Memory B cell (primary cell): ENCODE measurements around the gene RIMBP3C.
"Not testable (repeated sequence)": the region's sequence is repeated elsewhere in the genome, so short reads cannot be mapped to it uniquely, and the experiment has no call there.

ENCODE experiments used
- ATAC-seq: fragments of 150-1000 bp; cut with Tn5 transposase; 2 replicates; pipeline ENCODE4 v1.10.0; 2021; ENCODE audit warnings: low read depth, mild to moderate bottlenecking, moderate library complexity
- DNase-seq, 2 donors: peaks; one replicate each; pipeline ENCODE4 v3.0.0; 2022; ENCODE audit warnings: low spot score in 2 of 2
- H3K27ac Mint-ChIP-seq: one replicate; pipeline ENCODE4 v1.8.0; 2022; ENCODE audit warnings: mild to moderate bottlenecking, moderate library complexity, mixed read lengths
- H3K27me3 Mint-ChIP-seq: one replicate; pipeline ENCODE4 v1.8.0; 2022; ENCODE audit warnings: mixed read lengths
- H3K36me3 Mint-ChIP-seq: one replicate; pipeline ENCODE4 v1.8.0; 2022; ENCODE audit warnings: mild to moderate bottlenecking, mixed read lengths
- H3K4me1 Mint-ChIP-seq: one replicate; pipeline ENCODE4 v1.8.0; 2022; ENCODE audit warnings: mixed read lengths
- H3K4me3 Mint-ChIP-seq: one replicate; pipeline ENCODE4 v1.8.0; 2022; ENCODE audit warnings: mild to moderate bottlenecking, moderate library complexity, mixed read lengths
- H3K9me3 Mint-ChIP-seq: one replicate; pipeline ENCODE4 v1.8.0; 2022; ENCODE audit warnings: mixed read lengths

The RIMBP3C gene

GRCh38 chr22:21568347-21569075 lies 17.2 kb upstream of the RIMBP3C start:
- DNase-seq (no peak), ATAC-seq (peak; percentile 19)
- peak overlapping the region; percentile 85 for H3K4me3 Mint-ChIP-seq
- no peaks in the 10 kb centered on the region for H3K27me3 Mint-ChIP-seq
- H3K9me3 Mint-ChIP-seq, result no peaks in the 10 kb centered on the region
- peak overlapping the region; percentile 81 for H3K27ac Mint-ChIP-seq
- H3K4me1 Mint-ChIP-seq, result peaks cover 27% of the 10 kb centered on the region
- H3K36me3 Mint-ChIP-seq, result peaks cover 4% of the 10 kb centered on the region

- peaks cover 20% of the 10 kb centered on the region for H3K4me1 Mint-ChIP-seq
These were observed 16.4 kb upstream of the RIMBP3C start, which contains the start of gene UBE2L3 for GRCh38 chr22:21567456-21568346. Gene UBE2L3, plus strand, starts transcription at chr22:21567714. Its CDS starts 31 bp downstream, at chr22:21567745.

DNA sequence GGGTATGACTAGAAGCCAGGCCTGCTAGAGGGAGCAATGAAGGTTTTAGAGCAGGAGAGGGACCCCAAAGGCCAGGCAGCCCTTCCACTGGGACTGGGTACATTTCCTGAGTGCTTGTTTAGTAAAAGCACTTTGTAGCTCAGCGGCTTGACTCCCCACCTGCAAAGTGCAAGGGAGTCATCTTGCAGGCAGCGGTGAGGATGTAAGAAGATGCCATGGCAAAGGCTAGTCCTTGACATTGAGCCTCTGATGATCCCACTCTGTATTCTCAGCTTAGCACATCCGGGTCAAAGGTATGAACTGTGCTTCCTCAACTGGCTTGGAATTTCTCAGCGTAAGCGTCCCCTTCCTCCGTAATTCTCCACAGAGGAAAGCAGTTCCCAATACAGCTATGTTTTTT lies 13.2 kb upstream of the RIMBP3C start:
- Mint-ChIP-seq H3K4me1 (peaks cover 2% of the 10 kb centered on the region), H3K27ac (no peak overlapping the region), H3K36me3 (no peaks in the 10 kb centered on the region), H3K4me3 (no peak overlapping the region), H3K27me3 (no peaks in the 10 kb centered on the region), H3K9me3 (no peaks in the 10 kb centered on the region)
- ATAC-seq, result no peak
- no peak for DNase-seq

More at GRCh38 chr22:21567456-21568346, 16.4 kb upstream of the RIMBP3C start, which contains the start of gene UBE2L3:
- H3K9me3 Mint-ChIP-seq, result no peaks in the 10 kb centered on the region
- DNase-seq, result peak; percentile 77 to 78
- ATAC-seq, result peak; percentile 91
- peak within 1 kb of the TSS; percentile 81 for H3K27ac Mint-ChIP-seq
- H3K36me3 Mint-ChIP-seq, result peaks cover 1% of the 10 kb centered on the region
- H3K27me3 Mint-ChIP-seq, result no peaks in the 10 kb centered on the region
- H3K4me3 Mint-ChIP-seq, result peak within 1 kb of the TSS; percentile 85

DNA sequence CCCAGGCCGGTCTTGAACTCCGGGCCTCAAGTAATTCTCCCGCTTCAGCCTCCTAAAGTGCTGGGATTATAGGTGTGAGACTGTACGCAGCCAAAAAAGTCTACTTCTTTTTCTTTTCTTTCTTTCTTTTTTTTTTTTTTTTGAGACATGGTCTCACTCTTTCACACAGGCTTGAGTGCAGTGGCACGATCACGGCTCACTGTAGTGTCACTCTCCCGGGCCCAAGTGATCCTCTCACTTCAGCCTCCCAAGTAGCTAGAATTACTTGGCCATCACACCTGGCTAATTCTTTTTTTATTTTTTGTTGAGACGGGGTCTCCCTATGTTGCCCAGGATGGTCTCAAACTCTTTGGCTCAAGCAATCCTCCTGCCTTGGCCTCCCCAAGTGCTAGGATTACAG lies 12.7 kb upstream of the RIMBP3C start:
- Mint-ChIP-seq H3K27ac (no peak overlapping the region), H3K36me3 (no peaks in the 10 kb centered on the region), H3K4me1 (no peaks in the 10 kb centered on the region), H3K4me3 (no peak overlapping the region), H3K9me3 (no peaks in the 10 kb centered on the region), H3K27me3 (no peaks in the 10 kb centered on the region)
- DNase-seq, result no peak
- no peak for ATAC-seq

DNA sequence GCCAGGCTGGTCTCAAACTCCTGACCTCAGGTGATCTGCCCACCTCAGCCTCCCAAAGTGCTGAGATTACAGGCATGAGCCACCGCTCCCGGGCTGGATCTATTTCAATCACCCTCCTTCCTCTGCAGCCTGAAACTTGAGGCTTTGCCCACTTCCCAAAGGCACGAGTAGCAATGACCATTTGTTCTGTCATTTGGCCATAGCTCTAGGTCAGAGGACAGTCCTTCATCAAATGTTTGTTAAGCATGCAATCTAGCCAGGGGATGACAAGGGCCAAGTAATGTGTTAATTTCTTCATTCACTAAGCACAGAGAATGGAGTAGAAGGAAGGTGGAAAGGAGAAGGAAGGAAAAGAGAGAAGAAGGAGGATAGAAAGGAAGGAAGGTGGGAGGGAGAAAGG lies 9.4 kb upstream of the RIMBP3C start:
- not testable (repeated sequence) for H3K9me3 Mint-ChIP-seq, ATAC-seq, H3K27me3 Mint-ChIP-seq

GRCh38 chr22:21559345-21560125 lies 8.3 kb upstream of the RIMBP3C start:
- H3K27ac Mint-ChIP-seq, H3K4me3 Mint-ChIP-seq, ATAC-seq, H3K4me1 Mint-ChIP-seq, H3K36me3 Mint-ChIP-seq, H3K9me3 Mint-ChIP-seq, H3K27me3 Mint-ChIP-seq, DNase-seq: not testable (repeated sequence)

More for the DNA sequence above, 9.4 kb upstream of the RIMBP3C start:
- not testable (repeated sequence) for H3K4me1 Mint-ChIP-seq, H3K4me3 Mint-ChIP-seq, H3K27ac Mint-ChIP-seq, DNase-seq, H3K36me3 Mint-ChIP-seq

GRCh38 chr22:21550678-21551047 lies 598 bp downstream of the RIMBP3C start:
- H3K36me3 Mint-ChIP-seq, H3K27ac Mint-ChIP-seq, H3K9me3 Mint-ChIP-seq, H3K4me3 Mint-ChIP-seq, DNase-seq, H3K27me3 Mint-ChIP-seq, H3K4me1 Mint-ChIP-seq: not testable (repeated sequence)
- peak; percentile 32 for ATAC-seq

DNA sequence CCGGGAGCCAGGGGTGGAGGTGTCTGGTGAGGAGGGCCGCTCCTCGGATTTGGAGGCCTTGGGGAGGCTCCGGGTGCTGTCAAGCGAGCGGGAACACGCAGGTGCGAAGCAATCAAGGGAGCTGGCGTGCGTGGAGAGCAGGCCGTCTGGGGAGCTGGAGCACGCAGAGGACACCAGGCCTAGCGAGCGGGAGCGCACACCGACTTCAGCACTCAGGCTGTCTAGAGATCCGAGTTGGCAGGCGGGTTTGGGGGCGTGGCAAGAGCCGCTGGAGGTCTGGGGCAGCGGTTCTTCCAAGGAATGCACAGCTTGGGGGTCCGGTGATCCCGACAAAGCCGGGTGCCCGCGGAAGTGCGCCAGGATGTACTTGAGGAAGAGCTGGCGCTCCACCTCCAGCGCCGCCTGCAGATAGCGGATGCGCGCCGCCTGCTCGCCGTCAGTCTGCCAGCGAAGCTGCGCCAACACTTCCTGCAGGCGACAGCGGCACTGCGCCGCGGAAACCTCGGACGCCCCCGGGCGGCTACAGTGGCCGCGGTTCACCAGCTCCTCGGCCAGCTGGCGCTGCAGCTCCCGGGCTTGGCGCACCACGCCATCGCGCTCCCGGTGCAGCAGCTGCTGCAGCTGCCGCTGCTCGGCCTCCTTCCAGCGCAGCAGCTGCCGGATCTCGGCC lies 1.1 kb downstream of the RIMBP3C start:
- not testable (repeated sequence) for H3K4me1 Mint-ChIP-seq, H3K27ac Mint-ChIP-seq, H3K27me3 Mint-ChIP-seq, H3K4me3 Mint-ChIP-seq, DNase-seq, H3K36me3 Mint-ChIP-seq, H3K9me3 Mint-ChIP-seq
- peak; percentile 83 for ATAC-seq

DNA sequence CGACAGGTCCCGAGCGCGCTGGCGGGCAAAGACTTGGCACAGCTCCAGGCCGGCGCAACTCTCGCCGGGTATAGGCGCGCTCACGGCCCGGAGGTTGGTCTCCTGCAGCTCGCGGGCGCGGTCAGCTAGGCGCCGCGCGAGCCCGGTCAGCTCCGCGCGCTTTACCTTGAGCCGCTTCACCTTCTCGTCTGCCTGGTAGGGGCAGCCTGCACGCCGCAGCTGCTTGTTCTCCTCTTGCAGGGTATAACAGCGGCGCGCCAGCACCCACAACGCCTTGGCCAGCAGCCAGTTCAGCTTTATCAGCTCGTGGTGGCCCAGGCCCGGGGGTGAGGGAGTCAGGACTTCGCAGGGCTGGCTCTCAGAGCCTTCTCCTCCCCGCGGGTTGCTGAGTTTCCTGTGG lies 1.7 kb downstream of the RIMBP3C start:
- peak; percentile 18 for ATAC-seq
- not testable (repeated sequence) for H3K27ac Mint-ChIP-seq, H3K9me3 Mint-ChIP-seq, H3K36me3 Mint-ChIP-seq, H3K4me3 Mint-ChIP-seq, DNase-seq, H3K4me1 Mint-ChIP-seq, H3K27me3 Mint-ChIP-seq

- H3K36me3 Mint-ChIP-seq, H3K27me3 Mint-ChIP-seq, H3K4me1 Mint-ChIP-seq, H3K9me3 Mint-ChIP-seq, H3K27ac Mint-ChIP-seq, ATAC-seq, DNase-seq, H3K4me3 Mint-ChIP-seq: not testable (repeated sequence)
These were observed 6.6 kb downstream of the RIMBP3C start for GRCh38 chr22:21544432-21545322.

- not testable (repeated sequence) for ATAC-seq, H3K36me3 Mint-ChIP-seq, H3K4me3 Mint-ChIP-seq, H3K27ac Mint-ChIP-seq, H3K27me3 Mint-ChIP-seq, DNase-seq, H3K4me1 Mint-ChIP-seq, H3K9me3 Mint-ChIP-seq
These were observed 11.4 kb downstream of the RIMBP3C start for GRCh38 chr22:21539862-21540261.

GRCh38 chr22:21532863-21533648 lies 18.2 kb downstream of the RIMBP3C start:
- not testable (repeated sequence) for H3K9me3 Mint-ChIP-seq, ATAC-seq, H3K4me3 Mint-ChIP-seq, H3K36me3 Mint-ChIP-seq, H3K4me1 Mint-ChIP-seq, H3K27me3 Mint-ChIP-seq, H3K27ac Mint-ChIP-seq, DNase-seq
